ENCODE results near the gene PSMG3.
"Not testable (repeated sequence)": the region's sequence is repeated elsewhere in the genome, so short reads cannot be mapped to it uniquely, and the experiment has no call there.

The PSMG3 gene

DNA sequence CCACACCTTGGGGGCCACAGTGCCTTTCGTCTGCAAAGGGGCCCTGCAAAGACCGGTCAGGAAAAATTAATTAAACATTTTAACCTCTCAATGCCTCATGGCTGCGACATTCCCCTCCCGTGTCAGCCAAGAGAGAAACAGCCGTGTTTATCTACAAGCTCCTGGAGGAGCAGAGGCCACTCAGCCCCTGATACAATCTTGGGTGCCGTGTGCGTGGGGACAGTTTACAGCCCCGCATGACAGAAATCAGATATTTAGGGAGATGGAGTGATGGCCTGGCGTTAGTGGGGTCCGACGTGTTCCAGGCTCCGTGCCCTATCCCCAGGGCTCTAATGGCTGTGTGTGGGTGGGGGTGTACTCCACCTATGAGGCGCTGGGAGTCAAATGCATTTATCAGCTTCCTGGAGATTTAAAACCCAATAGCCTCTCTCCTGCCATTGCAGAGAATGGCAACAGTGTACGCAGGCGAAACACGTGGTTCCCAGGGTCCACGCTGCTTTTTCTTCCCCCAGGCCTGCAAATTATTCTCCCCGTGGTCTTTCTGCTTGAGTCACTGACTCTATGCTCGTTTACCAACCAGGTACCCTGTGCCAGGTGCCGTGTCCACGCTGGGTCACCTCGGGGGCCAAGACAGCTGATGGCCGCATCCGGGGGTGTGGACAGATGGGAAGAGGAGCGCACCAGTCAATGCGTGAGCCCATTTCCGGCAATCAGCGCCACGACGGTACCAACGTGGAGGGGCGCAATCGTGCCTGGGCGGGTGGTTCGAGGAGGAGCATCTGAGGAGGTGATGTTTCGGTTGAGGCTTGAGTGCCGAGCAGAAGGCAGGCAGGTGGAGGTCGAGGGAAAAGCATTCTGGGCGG lies 26.6 kb upstream of the PSMG3 start:
- DNase-seq = no peak

DNA sequence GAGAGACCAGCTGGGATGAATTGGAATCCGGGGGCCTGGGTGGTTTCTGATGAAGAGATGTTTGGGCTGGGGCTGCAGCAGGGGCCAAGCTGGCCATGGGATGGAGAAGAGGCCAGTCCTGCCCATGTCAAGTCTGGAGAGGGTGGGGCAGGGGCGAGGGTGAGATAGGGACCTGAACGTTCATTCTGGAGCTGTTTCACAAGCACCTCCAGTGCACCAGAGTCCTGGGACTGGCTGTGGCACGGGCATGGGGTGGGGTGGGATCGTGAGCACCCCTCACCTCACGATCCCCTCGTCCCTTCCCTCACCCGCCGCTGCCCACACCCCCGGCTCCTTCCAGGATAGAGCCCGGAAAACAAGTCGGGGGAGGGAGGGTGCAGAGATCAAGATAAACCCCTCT lies 25.8 kb upstream of the PSMG3 start:
- DNase-seq = no peak

- no peak for DNase-seq
Measured at GRCh38 chr7:1595027-1595426, 25.2 kb upstream of the PSMG3 start.

DNA sequence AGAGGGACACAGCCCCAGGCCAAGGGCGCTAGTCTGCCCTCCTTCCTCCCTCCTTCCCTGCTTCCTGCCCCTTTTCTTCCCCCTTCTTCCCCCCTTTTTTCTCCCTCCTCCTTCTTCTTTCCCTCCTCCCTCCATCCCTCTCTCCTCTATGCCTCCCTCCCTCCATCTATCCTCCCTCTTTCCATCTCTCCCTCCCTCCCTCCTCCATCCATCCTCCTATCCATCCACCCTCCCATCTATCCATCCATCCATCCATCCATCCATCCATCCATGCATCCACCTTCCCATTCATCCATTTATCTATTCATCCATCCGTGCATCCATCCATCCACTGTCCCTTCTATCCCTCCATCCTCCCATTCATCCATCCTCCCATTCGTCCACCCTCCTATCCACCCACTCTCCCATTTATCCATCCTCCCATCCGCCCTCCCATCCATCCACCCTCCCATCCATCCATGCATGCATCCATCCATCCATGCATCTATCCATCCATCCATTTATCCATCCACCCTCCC lies 24.1 kb upstream of the PSMG3 start:
- no peak for DNase-seq

DNA sequence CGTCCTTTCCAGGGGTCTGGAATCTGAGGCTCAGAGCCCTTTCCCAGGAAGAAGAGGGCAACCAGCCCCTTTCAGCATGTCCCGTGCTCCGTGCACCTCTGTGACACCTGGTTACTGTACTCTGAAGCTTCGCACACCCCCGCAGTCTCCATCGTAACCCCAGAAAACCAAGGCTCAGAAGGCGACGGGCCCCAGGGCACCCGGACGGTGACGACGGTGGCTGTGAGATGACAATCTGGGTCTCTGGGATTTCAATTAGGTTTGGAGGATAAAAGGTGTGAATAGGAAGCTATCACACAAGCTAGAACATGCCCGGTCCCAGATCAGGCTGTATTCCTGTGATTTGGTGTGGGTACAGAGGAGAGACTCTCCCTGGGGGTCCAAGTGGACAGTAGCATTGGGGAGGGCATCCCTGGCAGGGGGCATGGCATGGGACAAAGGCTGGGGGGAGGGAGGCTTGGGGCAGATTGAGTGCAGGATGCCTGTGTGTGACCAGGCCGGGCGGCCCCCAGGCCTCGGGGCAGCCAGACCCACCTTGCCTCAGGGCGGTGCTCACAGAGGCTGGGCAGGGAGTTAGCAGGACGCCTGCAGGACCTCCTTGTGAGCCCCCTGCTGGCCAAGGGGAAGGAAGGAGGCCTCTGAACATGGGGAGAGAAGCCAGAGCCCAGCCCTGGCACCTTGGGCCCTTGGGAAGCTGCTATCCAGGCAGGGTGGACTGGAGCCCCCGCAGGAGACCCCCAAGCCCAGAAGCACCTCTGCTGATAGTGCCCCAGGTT lies 23.4 kb upstream of the PSMG3 start:
- peak; percentile 24 for DNase-seq

- DNase-seq = no peak
Measured at GRCh38 chr7:1592299-1592871, 22.6 kb upstream of the PSMG3 start.

DNA sequence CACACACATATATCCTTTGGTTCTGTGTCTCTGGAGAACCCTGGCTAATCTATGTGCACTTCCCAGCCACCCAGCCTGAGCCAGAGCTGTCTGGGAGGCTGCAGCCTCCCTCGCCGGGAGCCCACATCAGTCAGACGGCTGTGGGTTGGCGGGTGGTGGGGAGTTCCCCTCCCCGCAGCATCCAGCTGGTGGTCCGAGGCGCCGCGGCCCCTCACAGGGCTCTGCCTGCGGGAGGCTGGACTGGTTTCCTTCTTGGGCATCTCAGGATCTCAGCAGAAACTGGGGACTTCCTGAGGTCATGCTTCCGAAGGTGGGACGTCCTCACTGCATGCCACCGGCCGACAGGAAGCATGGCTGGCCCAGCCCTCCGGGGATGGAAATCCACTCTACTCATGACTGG lies 22.0 kb upstream of the PSMG3 start:
- DNase-seq = no peak

DNA sequence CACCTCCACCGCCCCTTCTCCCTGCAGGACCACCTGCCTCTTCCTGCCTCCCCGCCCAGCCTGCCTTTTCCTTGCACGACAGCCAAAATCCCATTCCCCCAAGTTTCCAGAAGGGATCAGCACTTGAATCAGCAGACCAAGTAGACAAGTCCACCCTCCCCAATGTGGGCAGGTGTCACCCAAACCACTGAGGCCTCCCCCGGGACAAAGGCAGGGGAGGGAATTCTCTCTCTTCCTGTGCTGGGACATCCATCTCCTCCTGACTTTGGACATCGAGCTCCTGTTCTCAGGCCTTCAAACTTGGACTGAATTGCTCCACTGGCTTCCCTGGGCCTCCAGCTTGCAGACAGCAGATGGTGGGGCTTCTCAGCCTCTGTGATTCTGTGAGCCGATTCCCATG lies 21.6 kb upstream of the PSMG3 start:
- DNase-seq = no peak

GRCh38 chr7:1590887-1591286 lies 21.1 kb upstream of the PSMG3 start:
- no peak for DNase-seq

DNA sequence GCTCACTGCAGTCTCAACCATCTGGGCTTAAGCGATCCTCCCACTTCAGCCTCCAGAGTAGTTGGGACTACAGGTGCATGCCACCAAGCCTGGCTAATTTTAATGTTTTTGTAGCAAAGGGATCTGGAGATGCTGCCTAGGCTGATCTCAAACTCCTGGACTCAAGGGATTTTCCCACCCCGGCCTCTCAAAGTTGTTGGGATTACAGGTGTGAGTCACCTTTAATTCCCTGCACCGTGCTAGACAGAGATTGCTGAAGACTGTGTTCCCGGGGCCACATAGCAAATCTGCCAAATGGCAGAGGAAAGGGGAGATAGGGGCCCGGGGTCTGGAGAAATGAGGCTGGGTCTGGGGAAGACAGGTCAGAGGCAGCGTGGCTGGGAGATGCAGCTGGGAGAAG lies 20.6 kb upstream of the PSMG3 start:
- no peak for DNase-seq

DNA sequence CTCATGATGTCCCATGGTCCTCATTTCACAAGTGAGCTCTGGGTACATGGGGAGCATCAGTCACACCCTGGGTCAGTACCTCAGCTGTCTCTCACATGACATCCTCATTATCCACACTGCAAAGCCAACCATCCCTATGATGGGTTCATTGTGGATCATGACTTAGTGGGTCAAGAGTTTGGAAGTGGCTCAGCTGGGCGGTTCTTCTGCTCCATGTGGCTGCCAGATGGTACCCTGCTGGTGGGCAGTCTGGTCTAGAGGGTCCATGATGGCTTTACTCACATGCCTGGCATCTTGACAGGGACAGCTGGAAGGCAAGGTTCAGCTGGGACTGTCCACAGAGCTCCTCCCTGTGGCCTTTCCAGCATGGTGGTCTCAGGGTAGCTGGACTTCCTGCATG lies 19.1 kb upstream of the PSMG3 start:
- no peak for DNase-seq

DNA sequence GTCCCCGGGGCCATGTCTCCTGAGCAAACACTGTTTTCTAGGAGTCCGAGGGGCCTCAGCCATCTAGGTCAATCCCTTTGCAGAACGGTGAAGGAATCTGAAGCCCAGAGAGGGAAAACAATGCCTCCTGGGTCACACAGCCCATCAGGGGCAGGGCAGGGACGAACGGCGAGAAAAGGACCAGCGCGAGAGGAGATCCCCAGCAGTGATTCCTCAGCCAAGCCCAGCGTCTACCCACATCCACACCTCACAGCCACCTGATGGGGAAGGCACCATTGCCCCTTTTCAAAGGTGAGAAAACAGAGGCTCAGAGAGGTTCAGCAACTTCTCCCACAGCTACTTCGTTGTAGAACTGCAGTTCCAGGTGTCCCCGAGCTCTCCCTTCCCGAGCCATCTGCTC lies 17.9 kb upstream of the PSMG3 start:
- no peak for DNase-seq

- DNase-seq = no peak
Measured at GRCh38 chr7:1586827-1587705, 17.2 kb upstream of the PSMG3 start.

- DNase-seq = no peak
Measured at GRCh38 chr7:1586126-1586826, 16.4 kb upstream of the PSMG3 start.

DNA sequence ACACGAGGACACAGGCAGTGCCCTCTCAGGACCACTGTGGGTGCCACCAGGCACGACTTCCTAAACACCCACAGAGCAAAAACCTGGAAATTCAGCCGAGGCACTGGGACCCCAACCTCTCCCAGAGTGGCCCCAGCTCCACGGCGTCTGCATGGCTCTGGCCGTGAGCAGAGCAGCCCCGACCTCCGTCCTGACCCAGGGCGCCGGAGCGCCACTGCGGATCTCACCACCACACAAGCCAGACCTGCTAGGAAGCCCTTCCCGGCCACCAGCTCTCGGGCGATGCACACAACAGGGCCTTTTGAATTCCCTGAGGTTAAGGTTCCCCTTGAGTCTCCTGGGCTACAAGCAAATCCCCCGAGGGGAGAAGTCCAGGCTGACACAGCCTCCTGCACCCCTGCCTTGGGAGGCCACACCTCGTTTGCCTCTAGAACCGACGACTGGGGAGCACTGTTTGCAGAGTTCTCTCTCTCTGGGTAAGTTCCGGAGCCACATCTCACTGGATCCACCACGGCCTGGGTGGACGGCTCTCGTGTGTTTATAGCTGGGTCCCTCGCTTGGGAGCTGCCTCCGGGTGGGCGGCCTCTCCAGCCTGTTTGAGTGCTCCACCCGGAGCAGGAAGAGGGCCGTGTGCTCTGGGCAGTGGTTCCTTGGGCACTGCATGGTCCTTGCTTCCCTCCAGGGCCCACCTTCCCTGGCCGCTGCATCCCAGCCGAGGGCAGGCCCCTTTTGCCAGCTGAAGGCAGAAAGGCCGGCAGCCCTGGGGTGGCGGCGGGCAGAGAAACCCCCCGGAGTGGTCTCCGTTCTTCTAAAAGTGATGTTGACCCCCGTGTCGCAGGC lies 15.5 kb upstream of the PSMG3 start:
- DNase-seq = no peak

DNA sequence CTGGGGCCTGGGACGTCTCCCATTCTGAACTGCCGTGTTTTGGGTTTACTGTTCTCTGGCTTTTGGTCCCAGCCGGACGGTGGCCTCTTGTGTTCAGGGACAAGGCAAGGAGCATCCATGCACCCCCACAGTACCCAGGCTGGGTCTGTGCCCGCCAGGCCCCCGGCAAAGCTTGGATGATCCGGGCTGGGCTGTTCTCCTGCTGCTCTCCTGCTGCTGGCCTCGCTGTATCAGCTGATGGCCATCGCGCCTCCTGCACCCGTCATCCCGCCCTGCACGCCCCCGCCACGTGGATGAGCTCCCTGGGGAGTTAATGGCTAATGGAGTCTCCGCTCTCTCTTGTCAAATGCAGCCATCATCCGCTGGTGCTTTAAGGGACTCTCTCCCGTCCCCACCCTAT lies 14.9 kb upstream of the PSMG3 start:
- DNase-seq = no peak

DNA sequence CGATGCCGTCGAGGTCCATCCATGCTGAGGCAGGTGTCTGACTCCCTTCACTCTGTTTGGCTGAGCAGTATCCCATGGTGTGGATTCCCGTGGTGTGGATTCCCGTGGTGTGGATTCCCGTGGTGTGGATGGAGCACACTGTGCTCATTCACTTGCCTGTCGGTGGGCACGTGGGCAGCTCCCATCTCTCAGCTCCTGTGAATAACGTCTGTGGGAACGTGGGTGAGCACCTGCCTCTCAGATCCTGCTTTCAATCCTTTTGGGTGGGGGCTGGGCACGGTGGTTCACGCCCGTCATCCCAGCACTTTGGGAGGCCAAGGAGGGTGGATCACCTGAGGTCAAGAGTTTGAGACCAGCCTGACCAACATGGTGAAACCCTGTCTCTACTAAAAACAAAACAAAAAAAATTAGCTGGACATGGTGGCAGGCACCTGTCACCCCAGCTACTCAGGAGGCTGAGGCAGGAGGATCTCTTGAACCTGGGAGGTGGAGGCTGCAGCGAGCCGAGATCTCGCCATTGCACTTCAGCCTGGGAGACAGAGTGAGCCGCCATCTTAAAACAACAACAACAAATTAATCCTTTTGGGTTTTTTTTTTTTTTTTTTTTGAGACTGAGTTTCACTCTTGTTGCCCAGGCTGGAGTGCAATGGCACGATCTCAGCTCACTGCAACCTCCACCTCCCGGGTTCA lies 13.6 kb upstream of the PSMG3 start:
- not testable (repeated sequence) for DNase-seq

- no peak for DNase-seq
Measured at GRCh38 chr7:1580422-1581030, 10.7 kb upstream of the PSMG3 start.

DNA sequence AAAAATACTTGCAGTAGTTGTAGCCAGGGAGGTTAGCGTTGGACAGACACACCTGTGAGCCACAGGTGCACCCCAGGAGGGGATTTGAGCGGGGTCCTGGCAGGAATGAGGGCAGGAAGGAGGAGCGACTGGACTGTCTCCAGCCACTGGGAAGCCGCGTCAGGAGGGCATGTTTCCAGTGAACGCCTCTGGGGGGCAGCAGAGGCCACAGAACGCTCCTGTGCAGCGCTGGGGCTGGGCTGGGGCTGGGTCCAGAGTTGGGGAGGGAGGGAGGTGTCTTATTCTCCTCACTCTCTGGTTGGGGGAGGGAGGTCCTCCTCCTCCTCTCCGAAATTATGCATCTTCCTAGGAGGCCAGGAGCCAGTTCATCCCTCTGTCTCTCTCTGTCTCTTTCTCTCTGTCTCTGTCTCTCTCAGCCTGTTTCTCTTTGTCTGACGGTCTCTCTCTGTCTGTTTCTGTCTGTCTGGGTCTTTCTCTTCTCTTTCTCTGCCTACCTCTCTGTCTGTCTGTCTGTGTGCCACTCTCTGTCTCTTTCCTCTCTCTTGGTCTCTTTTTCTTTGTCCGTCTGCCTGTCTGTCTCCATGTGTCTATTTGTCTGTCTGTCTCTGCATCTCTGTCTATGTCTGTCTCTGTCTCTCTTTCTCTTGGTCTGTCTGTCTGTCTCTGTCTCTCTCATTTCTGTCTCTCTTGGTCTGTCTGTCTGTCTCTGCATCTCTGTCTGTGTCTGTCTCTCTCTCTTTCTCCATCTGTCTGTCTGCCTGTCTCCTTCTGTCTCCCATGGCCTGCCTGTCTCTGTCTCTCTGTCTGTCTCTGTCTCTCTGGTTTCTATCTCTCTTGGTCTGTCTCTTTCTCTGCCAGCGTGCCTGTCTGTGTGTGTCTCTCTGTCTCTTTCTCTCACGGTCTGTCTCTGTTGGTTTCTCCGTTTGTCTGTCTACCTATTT lies 9.9 kb upstream of the PSMG3 start:
- peak; percentile 77 for DNase-seq

Measured in activated T-cell treated with anti-CD3 and anti-CD28 coated beads, Interleukin-2, amount 50 U/mL, for 1 hour (primary cell).